Lower lobe of right lung (tissue), 2 donors: ENCODE measurements around the gene PRRX1. TPM values are rescaled to one million over a fixed set of nuclear protein-coding genes. Genes with fewer than 3 reads are reported as not detected.

ENCODE experiments used
- ATAC-seq, 2 donors: fragments of 200-7000 bp; cut with Tn5 transposase; one replicate each; pipeline ENCODE4 v1.9.1; 2020 to 2022; ENCODE audit warnings: mild to moderate bottlenecking in 2 of 2, moderate library complexity in 2 of 2
- DNase-seq: peaks from one replicate; pipeline ENCODE4 v3.0.0-alpha.2; 2020
- H3K27ac ChIP-seq: fragments of 200-600 bp; one replicate; pipeline ENCODE4 v1.8.0; 2022
- H3K27me3 ChIP-seq: fragments of 200-600 bp; one replicate; pipeline ENCODE4 v1.8.0; 2022; ENCODE audit warnings: low read depth
- H3K36me3 ChIP-seq: fragments of 200-600 bp; one replicate; pipeline ENCODE4 v1.8.0; 2022; ENCODE audit warnings: mild to moderate bottlenecking
- H3K4me1 ChIP-seq: fragments of 200-600 bp; one replicate; pipeline ENCODE4 v1.8.0; 2022
- H3K4me3 ChIP-seq: fragments of 200-600 bp; one replicate; pipeline ENCODE4 v1.8.0; 2022; ENCODE audit warnings: mild to moderate bottlenecking
- H3K9me3 ChIP-seq: fragments of 200-600 bp; one replicate; pipeline ENCODE4 v1.8.0; 2022
- intact Hi-C: fragments of 100-400 bp; cut with DNase I; formaldehyde crosslinking; loops from one replicate; pipeline ENCODE4 v1.11.0; 2022
- total RNA-seq: library from RNA; stranded (reverse); fragmentation: NEBNext Ultra II Directional; extraction: Animal tissue kit (Norgen Biotek cat#: 25700); gene quantifications from one replicate; pipeline ENCODE4 v1.2.1, GENCODE V29; 2021
- TF ChIP-seq, protein P1 (sequence below): fragments of 200-600 bp; IDR thresholded peaks from one replicate; pipeline ENCODE4 v1.8.0; 2022; ENCODE audit warnings: antibody characterized with exemption, mild to moderate bottlenecking
- donor health status: DM: no; HTN: yes; CAD: no; lungs with severe emphysema.

PRRX1 gene
- total RNA-seq, 1 donor from 2014 or later, result 30.1 TPM

GRCh38 chr1:170623171-170623570 is 40.8 kb upstream of the PRRX1 start:
- H3K4me3 ChIP-seq, result no peak overlapping the region
- H3K27me3 ChIP-seq, result no peaks in the 10 kb centered on the region
- intact Hi-C loops, result no loop called here
- H3K27ac ChIP-seq, result no peak overlapping the region
- DNase-seq, result no peak
- no peaks in the 10 kb centered on the region for H3K9me3 ChIP-seq
- no peaks in the 10 kb centered on the region for H3K4me1 ChIP-seq
- H3K36me3 ChIP-seq, result no peaks in the 10 kb centered on the region
- TF ChIP-seq, protein P1, sequence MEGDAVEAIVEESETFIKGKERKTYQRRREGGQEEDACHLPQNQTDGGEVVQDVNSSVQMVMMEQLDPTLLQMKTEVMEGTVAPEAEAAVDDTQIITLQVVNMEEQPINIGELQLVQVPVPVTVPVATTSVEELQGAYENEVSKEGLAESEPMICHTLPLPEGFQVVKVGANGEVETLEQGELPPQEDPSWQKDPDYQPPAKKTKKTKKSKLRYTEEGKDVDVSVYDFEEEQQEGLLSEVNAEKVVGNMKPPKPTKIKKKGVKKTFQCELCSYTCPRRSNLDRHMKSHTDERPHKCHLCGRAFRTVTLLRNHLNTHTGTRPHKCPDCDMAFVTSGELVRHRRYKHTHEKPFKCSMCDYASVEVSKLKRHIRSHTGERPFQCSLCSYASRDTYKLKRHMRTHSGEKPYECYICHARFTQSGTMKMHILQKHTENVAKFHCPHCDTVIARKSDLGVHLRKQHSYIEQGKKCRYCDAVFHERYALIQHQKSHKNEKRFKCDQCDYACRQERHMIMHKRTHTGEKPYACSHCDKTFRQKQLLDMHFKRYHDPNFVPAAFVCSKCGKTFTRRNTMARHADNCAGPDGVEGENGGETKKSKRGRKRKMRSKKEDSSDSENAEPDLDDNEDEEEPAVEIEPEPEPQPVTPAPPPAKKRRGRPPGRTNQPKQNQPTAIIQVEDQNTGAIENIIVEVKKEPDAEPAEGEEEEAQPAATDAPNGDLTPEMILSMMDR, result no peak
- no peak for ATAC-seq

DNA sequence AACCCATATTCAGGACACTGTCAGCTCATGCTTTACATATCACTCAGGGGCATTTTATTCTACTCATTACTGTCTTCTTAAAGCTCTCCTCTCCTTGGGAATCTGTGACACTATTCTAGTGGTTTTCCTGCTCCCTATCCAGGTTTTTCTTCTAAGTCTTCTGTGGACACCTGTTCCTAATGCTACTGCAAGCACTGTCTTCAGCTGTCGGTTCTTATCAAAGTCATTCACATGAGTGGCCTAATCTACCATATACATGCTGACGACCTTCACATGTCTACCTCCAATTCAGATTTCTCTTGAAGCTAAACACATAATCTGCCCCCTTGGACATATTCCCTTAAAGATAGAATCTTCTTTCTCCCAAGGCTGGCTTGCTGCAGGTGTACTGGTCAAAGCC is 39.8 kb upstream of the PRRX1 start:
- intact Hi-C loops, result no loop called here
- no peak for ATAC-seq
- H3K9me3 ChIP-seq, result no peaks in the 10 kb centered on the region
- no peak overlapping the region for H3K4me3 ChIP-seq
- no peaks in the 10 kb centered on the region for H3K27me3 ChIP-seq
- no peaks in the 10 kb centered on the region for H3K36me3 ChIP-seq
- H3K4me1 ChIP-seq, result no peaks in the 10 kb centered on the region
- no peak for DNase-seq
- TF ChIP-seq, protein P1, result no peak
- no peak overlapping the region for H3K27ac ChIP-seq

DNA sequence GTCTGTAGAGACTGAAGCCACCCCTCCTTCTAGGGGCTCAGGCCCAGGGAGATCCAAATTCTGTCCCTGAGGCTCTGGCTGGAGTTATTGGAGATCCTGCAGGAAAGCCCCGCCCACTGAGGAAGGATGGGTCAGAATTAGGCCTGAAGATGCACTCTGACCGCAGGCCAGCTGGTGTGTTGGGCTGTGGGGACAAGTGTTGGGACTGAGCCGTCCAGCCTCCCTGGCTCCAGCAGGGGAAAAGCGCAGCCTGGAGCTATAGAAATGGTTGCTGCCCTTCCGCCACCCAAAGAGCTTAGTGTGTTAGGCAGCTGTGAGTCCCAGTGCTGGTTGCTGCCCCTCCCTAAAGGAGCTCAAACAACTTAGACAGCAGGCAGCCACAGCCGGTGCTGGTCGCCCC is 33.0 kb upstream of the PRRX1 start:
- ATAC-seq (no peak), DNase-seq (no peak)
- H3K27ac ChIP-seq, result no peak overlapping the region
- H3K4me1 ChIP-seq, result no peaks in the 10 kb centered on the region
- H3K9me3 ChIP-seq, result no peaks in the 10 kb centered on the region
- no peaks in the 10 kb centered on the region for H3K36me3 ChIP-seq
- no peaks in the 10 kb centered on the region for H3K27me3 ChIP-seq
- intact Hi-C loops, result no loop called here
- no peak overlapping the region for H3K4me3 ChIP-seq
- TF ChIP-seq, protein P1, result no peak

DNA sequence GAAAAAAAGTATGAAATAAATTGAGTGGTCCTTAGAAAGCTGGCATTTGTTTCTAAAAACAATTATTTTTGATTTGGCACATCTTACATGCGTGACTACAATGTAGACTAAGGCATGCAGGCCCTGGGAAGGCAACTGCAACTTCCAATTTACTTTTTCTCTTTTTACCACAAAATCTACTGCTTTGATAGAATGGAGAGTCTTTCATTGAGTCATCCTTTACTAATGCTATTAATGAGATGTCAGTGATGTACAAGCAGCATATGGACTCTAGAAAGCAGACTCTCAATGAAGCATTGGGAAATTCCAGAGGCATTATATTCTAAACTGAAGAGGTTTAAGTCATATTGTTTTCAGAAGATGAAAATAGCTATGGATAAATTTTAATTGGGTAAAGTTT is 29.6 kb upstream of the PRRX1 start:
- TF ChIP-seq, protein P1, result no peak
- DNase-seq, result no peak
- H3K9me3 ChIP-seq, result no peaks in the 10 kb centered on the region
- no peak for ATAC-seq
- H3K27ac ChIP-seq, result no peak overlapping the region
- intact Hi-C loops, result no loop called here
- H3K36me3 ChIP-seq, result no peaks in the 10 kb centered on the region
- H3K27me3 ChIP-seq, result no peaks in the 10 kb centered on the region
- H3K4me1 ChIP-seq, result no peaks in the 10 kb centered on the region
- no peak overlapping the region for H3K4me3 ChIP-seq

DNA sequence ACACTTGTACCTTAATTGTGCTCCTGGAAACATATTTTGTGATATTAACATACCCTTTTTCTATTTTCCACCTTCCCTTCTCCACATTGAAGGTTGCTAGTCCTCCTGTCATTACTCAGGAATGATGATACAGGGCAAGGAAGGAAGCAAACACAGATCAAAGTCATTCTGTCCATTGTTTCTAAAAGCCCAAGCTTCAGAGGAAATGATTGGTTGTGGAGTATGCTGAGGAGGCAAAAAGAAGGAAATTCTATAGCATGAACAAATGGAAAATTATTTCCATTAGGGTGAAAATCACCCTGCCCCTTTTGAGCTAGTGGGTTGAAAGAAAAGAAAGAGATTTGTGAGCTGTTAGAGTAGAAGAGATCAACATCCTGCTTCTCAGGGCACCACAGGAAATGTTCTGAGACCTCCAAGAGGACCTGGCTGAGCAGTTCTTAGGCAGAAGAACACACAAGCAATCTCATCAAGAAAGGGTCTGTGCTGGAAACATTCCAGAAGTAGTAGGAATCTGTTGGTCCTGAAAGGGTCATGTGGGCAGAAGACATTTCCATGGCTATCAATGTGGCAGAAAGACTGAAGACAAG is 29.0 kb upstream of the PRRX1 start:
- Histone ChIP-seq H3K27me3 (no peaks in the 10 kb centered on the region), H3K27ac (no peak overlapping the region), H3K4me1 (no peaks in the 10 kb centered on the region), H3K36me3 (no peaks in the 10 kb centered on the region), H3K9me3 (no peaks in the 10 kb centered on the region), H3K4me3 (no peak overlapping the region)
- TF ChIP-seq, protein P1, result no peak
- DNase-seq (no peak), ATAC-seq (no peak)
- intact Hi-C loops, result no loop called here

DNA sequence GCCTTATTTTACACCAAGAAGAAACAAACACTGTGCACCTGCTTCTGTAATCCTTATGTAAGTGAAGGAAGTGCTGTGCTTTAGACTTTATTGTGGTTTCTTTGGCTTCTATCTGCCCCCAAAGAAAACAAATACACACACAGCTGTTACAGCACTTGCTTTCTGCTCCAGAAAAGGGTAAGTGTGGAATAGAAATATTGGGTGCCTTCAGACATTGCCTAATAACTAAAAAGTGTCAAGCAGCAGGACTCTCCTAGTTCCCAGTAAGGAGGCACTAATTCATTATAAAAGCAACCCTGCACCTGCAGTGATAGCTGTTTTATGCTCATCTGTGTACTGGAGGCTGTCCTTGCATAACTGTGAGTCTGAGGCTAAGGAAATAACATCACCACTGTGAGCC is 23.4 kb upstream of the PRRX1 start:
- Histone ChIP-seq H3K4me3 (no peak overlapping the region), H3K27me3 (no peaks in the 10 kb centered on the region), H3K27ac (no peak overlapping the region), H3K4me1 (no peaks in the 10 kb centered on the region), H3K36me3 (no peaks in the 10 kb centered on the region), H3K9me3 (no peaks in the 10 kb centered on the region)
- TF ChIP-seq, protein P1, result no peak
- intact Hi-C loops, result no loop called here
- DNase-seq (no peak), ATAC-seq (no peak)
